WERI-Rb-1 (cell line): ENCODE data around the gene TNIK.

Experiments
- DNase-seq: peaks from one replicate; pipeline ENCODE4 v3.0.0-alpha.2; 2020
- H3K27ac ChIP-seq: fragments of 250-450 bp; sonication (Bioruptor Pico); 2 replicates; pipeline ENCODE4 v1.5.1; 2020; ENCODE audit warnings: mild to moderate bottlenecking, moderate library complexity
- H3K27me3 ChIP-seq: fragments of 250-450 bp; sonication (Bioruptor Pico); 2 replicates; pipeline ENCODE4 v1.5.1; 2021; ENCODE audit warnings: mild to moderate bottlenecking, low read depth, moderate library complexity; ENCODE audit not compliant: insufficient read depth, severe bottlenecking
- H3K36me3 ChIP-seq: fragments of 250-450 bp; sonication (Bioruptor Pico); 2 replicates; pipeline ENCODE4 v1.5.1; 2020; ENCODE audit warnings: mild to moderate bottlenecking, moderate library complexity
- H3K4me3 ChIP-seq: 2 replicates; pipeline ENCODE4 v1.5.1; 2011; ENCODE audit warnings: low read depth, mild to moderate bottlenecking, control low read depth, low read length
- H3K9me3 ChIP-seq: fragments of 250-450 bp; sonication (Bioruptor Pico); 2 replicates; pipeline ENCODE4 v1.5.1; 2021; ENCODE audit warnings: mild to moderate bottlenecking, moderate library complexity; ENCODE audit not compliant: severe bottlenecking
- CTCF ChIP-seq: IDR thresholded peaks from 2 replicates; pipeline ENCODE4 v1.5.1; 2011; ENCODE audit warnings: low read depth, mild to moderate bottlenecking, control low read depth, inconsistent platforms, low read length

The TNIK gene

GRCh38 chr3:171227359-171227758 lies 232.8 kb downstream of the TNIK start:
- Histone ChIP-seq H3K27ac (no peak overlapping the region), H3K27me3 (no peaks in the 10 kb centered on the region), H3K9me3 (no peaks in the 10 kb centered on the region), H3K4me3 (no peak overlapping the region), H3K36me3 (no peaks in the 10 kb centered on the region)
- DNase-seq = no peak
- TF ChIP-seq CTCF = no peak

- no peaks in the 10 kb centered on the region for H3K36me3 ChIP-seq
- no peak for DNase-seq
- no peak for TF ChIP-seq CTCF
- no peaks in the 10 kb centered on the region for H3K9me3 ChIP-seq
- H3K27ac ChIP-seq = no peak overlapping the region
- no peak overlapping the region for H3K4me3 ChIP-seq
- no peaks in the 10 kb centered on the region for H3K27me3 ChIP-seq
Observed at GRCh38 chr3:171226794-171227193, 233.4 kb downstream of the TNIK start.

- Histone ChIP-seq H3K27ac (no peak overlapping the region), H3K36me3 (no peaks in the 10 kb centered on the region), H3K27me3 (no peaks in the 10 kb centered on the region), H3K9me3 (no peaks in the 10 kb centered on the region), H3K4me3 (no peak overlapping the region)
- no peak for TF ChIP-seq CTCF
- no peak for DNase-seq
Observed at GRCh38 chr3:171225708-171226107, 234.5 kb downstream of the TNIK start.

GRCh38 chr3:171225165-171225564 lies 235.0 kb downstream of the TNIK start:
- Histone ChIP-seq H3K27ac (no peak overlapping the region), H3K27me3 (no peaks in the 10 kb centered on the region), H3K9me3 (no peaks in the 10 kb centered on the region), H3K4me3 (no peak overlapping the region), H3K36me3 (no peaks in the 10 kb centered on the region)
- no peak for DNase-seq
- TF ChIP-seq CTCF = no peak

GRCh38 chr3:171223396-171223795 lies 236.8 kb downstream of the TNIK start:
- no peak overlapping the region for H3K4me3 ChIP-seq
- no peak for DNase-seq

More at GRCh38 chr3:171223396-171223795, 236.8 kb downstream of the TNIK start:
- H3K27ac ChIP-seq = no peak overlapping the region
- no peaks in the 10 kb centered on the region for H3K9me3 ChIP-seq
- no peaks in the 10 kb centered on the region for H3K36me3 ChIP-seq
- no peaks in the 10 kb centered on the region for H3K27me3 ChIP-seq
- TF ChIP-seq CTCF = no peak
